DND-41 (cell line): Measurements from ENCODE around the gene GCNT4.

ENCODE experiments used
- ATAC-seq: fragments of 200-7000 bp; cut with Tn5 transposase; 3 replicates; pipeline ENCODE4 v1.9.1; 2021; ENCODE audit warnings: low read depth; ENCODE audit not compliant: insufficient read depth
- DNase-seq: peaks from one replicate; pipeline ENCODE4 v3.0.0-alpha.2; 2020
- H2AFZ ChIP-seq: 2 replicates; pipeline ENCODE4 v1.6.0; 2012; ENCODE audit warnings: low read depth, low read length
- H3K27ac ChIP-seq: 2 replicates; pipeline ENCODE4 v1.5.1; 2012; ENCODE audit warnings: low read length, inconsistent platforms
- H3K27me3 ChIP-seq: fragments of 200-600 bp; sonication (generic); 2 replicates; pipeline ENCODE4 v1.6.0; 2012; ENCODE audit warnings: low read length, mild to moderate bottlenecking, inconsistent platforms; ENCODE audit not compliant: insufficient read depth, poor library complexity
- H3K36me3 ChIP-seq: 2 replicates; pipeline ENCODE4 v1.5.1; 2012; ENCODE audit warnings: low read length, inconsistent platforms; ENCODE audit not compliant: insufficient read depth
- H3K4me1 ChIP-seq: 2 replicates; pipeline ENCODE4 v1.5.1; 2012; ENCODE audit warnings: mild to moderate bottlenecking, low read length; ENCODE audit not compliant: insufficient read depth
- H3K4me2 ChIP-seq: 2 replicates; pipeline ENCODE4 v1.6.0; 2012; ENCODE audit warnings: mild to moderate bottlenecking, moderate library complexity, low read length, inconsistent platforms; ENCODE audit not compliant: insufficient read depth
- H3K4me3 ChIP-seq, 2 experiments: fragments of 200-600 bp in 1 of 2; shearing (Covaris generic) in 1 of 2; 2 replicates each; pipeline ENCODE4 v1.5.1; 2012 to 2016; ENCODE audit warnings: inconsistent platforms in 2 of 2, low read length in 2 of 2, mild to moderate bottlenecking in 2 of 2, low read depth in 1 of 2, moderate library complexity in 1 of 2
- H3K79me2 ChIP-seq: 2 replicates; pipeline ENCODE4 v1.6.0; 2012; ENCODE audit warnings: low read length, inconsistent platforms; ENCODE audit not compliant: insufficient read depth
- H3K9ac ChIP-seq: 2 replicates; pipeline ENCODE4 v1.6.0; 2012; ENCODE audit warnings: low read depth, mild to moderate bottlenecking, inconsistent platforms, low read length, moderate library complexity
- H3K9me3 ChIP-seq: 2 replicates; pipeline ENCODE4 v1.5.1; 2012; ENCODE audit warnings: low read length, moderate library complexity, mild to moderate bottlenecking, inconsistent platforms; ENCODE audit not compliant: insufficient read depth, severe bottlenecking
- H4K20me1 ChIP-seq: 2 replicates; pipeline ENCODE4 v1.6.0; 2012; ENCODE audit warnings: low read length; ENCODE audit not compliant: insufficient read depth
- CTCF ChIP-seq: IDR thresholded peaks from 2 replicates; pipeline ENCODE4 v1.5.1; 2012; ENCODE audit warnings: borderline replicate concordance, low read length, moderate library complexity, mild to moderate bottlenecking; ENCODE audit not compliant: poor library complexity, severe bottlenecking; ENCODE audit errors: extremely low read depth
- EZH2 ChIP-seq: IDR thresholded peaks from 3 replicates; pipeline ENCODE4 v1.6.1; 2012; ENCODE audit warnings: borderline replicate concordance, low read depth, mild to moderate bottlenecking, moderate library complexity, low read length, inconsistent platforms; ENCODE audit not compliant: severe bottlenecking

The GCNT4 gene

GRCh38 chr5:75053304-75054133 is 1.2 kb upstream of the GCNT4 start:
- H3K36me3 ChIP-seq: no peaks in the 10 kb centered on the region
- DNase-seq (peak; percentile 61), ATAC-seq (peak; percentile 69)
- H3K4me3 ChIP-seq: peak overlapping the region; percentile 37 to 67; a peak in 3 of 4 replicates
- peak overlapping the region; percentile 59 for H3K9ac ChIP-seq
- peaks cover 59% of the 10 kb centered on the region for H3K27me3 ChIP-seq
- TF ChIP-seq EZH2 (peak; percentile 56), CTCF (peak; percentile 27)
- H3K79me2 ChIP-seq: no peaks in the 10 kb centered on the region
- H3K4me2 ChIP-seq: peak overlapping the region; percentile 72
- H3K4me1 ChIP-seq: peaks cover 33% of the 10 kb centered on the region
- H3K27ac ChIP-seq: peak overlapping the region; percentile 30; the same call in 1 of the 2 replicates
- peaks cover 4% of the 10 kb centered on the region; the same call in 1 of the 2 replicates for H4K20me1 ChIP-seq
- H3K9me3 ChIP-seq: no peaks in the 10 kb centered on the region
- peak overlapping the region; percentile 73 for H2AFZ ChIP-seq

GRCh38 chr5:75053054-75053303 is 621 bp upstream of the GCNT4 start:
- Histone ChIP-seq H3K36me3 (no peaks in the 10 kb centered on the region), H3K79me2 (no peaks in the 10 kb centered on the region), H4K20me1 (peaks cover 4% of the 10 kb centered on the region; the same call in 1 of the 2 replicates), H3K4me1 (peaks cover 33% of the 10 kb centered on the region), H3K4me2 (peak overlapping the region; percentile 72), H2AFZ (peak overlapping the region; percentile 73), H3K4me3 (peak overlapping the region; percentile 37 to 67; a peak in 3 of 4 replicates), H3K9ac (peak overlapping the region; percentile 59), H3K9me3 (no peaks in the 10 kb centered on the region), H3K27me3 (peaks cover 59% of the 10 kb centered on the region), H3K27ac (no peak overlapping the region; the same call in 1 of the 2 replicates)
- no peak for DNase-seq
- TF ChIP-seq CTCF (no peak), EZH2 (no peak)
- no peak for ATAC-seq

GRCh38 chr5:75051217-75051751 is 1.1 kb downstream of the GCNT4 start:
- H3K4me1 ChIP-seq: peaks cover 23% of the 10 kb centered on the region
- peaks cover 59% of the 10 kb centered on the region for H3K27me3 ChIP-seq
- ATAC-seq (no peak), DNase-seq (peak; percentile 21)
- no peak overlapping the region for H3K9ac ChIP-seq
- no peak overlapping the region for H3K4me3 ChIP-seq
- no peak overlapping the region for H2AFZ ChIP-seq
- H3K4me2 ChIP-seq: no peak overlapping the region
- H3K9me3 ChIP-seq: no peaks in the 10 kb centered on the region
- H3K27ac ChIP-seq: no peak overlapping the region
- no peaks in the 10 kb centered on the region for H3K79me2 ChIP-seq
- TF ChIP-seq CTCF (no peak), EZH2 (no peak)
- H4K20me1 ChIP-seq: peaks cover 4% of the 10 kb centered on the region; the same call in 1 of the 2 replicates
- no peaks in the 10 kb centered on the region for H3K36me3 ChIP-seq
